ENCODE data around the gene RTL5.

The RTL5 gene

GRCh38 chrX:72129661-72130060, 2.1 kb downstream of the RTL5 start:
- no peak for DNase-seq

GRCh38 chrX:72128881-72129280, 2.8 kb downstream of the RTL5 start:
- no peak for DNase-seq

GRCh38 chrX:72128183-72128834, 3.4 kb downstream of the RTL5 start:
- DNase-seq = no peak

- DNase-seq = no peak
Observed at GRCh38 chrX:72127332-72127731, 4.4 kb downstream of the RTL5 start.

GRCh38 chrX:72126539-72127140, 5.1 kb downstream of the RTL5 start:
- peak; percentile 52 for DNase-seq

GRCh38 chrX:72126048-72126415, 5.7 kb downstream of the RTL5 start:
- no peak for DNase-seq

GRCh38 chrX:72125331-72126047, 6.2 kb downstream of the RTL5 start:
- no peak for DNase-seq

GRCh38 chrX:72124540-72125201, 7.0 kb downstream of the RTL5 start:
- DNase-seq = no peak

- DNase-seq = no peak
Observed at GRCh38 chrX:72123471-72124185, 8.1 kb downstream of the RTL5 start.

- DNase-seq = no peak
Observed at GRCh38 chrX:72122621-72123337, 8.9 kb downstream of the RTL5 start.

GRCh38 chrX:72121383-72121782, 10.3 kb downstream of the RTL5 start:
- DNase-seq = no peak

- no peak for DNase-seq
Observed at GRCh38 chrX:72120837-72121236, 10.9 kb downstream of the RTL5 start.

GRCh38 chrX:72117636-72118210, 14.0 kb downstream of the RTL5 start:
- DNase-seq = no peak

- DNase-seq = no peak
Observed at GRCh38 chrX:72115380-72115779, 16.3 kb downstream of the RTL5 start.

- no peak for DNase-seq
Observed at GRCh38 chrX:72114807-72115206, 16.9 kb downstream of the RTL5 start.

GRCh38 chrX:72114306-72114705, 17.4 kb downstream of the RTL5 start:
- no peak for DNase-seq

GRCh38 chrX:72113461-72113860, 18.3 kb downstream of the RTL5 start:
- no peak for DNase-seq

- DNase-seq = no peak
Observed at GRCh38 chrX:72110876-72111708, 20.6 kb downstream of the RTL5 start.

- no peak for DNase-seq
Observed at GRCh38 chrX:72110051-72110875, 21.5 kb downstream of the RTL5 start.

- no peak for DNase-seq
Observed at GRCh38 chrX:72108666-72109065, 23.0 kb downstream of the RTL5 start.
